Measurements from ENCODE around the gene ARHGAP25.

Gene ARHGAP25

DNA sequence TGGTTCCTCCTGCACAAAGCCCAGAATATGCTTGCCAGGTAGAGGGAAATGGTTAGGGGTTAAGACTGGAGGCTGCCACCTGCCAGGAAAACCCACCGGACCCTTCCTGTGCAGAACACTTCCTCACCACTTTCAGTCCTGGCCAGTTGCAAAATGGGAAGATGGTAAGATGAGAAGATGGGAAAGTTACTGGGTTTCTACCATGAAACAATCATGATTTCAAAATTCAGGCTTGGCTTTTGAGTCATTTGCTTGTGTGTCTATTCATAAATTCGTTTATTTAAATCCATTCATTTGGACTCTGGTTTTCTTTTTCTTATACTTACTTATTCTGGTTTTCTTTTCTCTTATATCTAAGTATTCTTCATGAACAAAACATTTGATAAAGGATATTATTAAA is 129.4 kb downstream of the ARHGAP25 start:
- Histone ChIP-seq H3K36me3 (ENCODE audit: control insufficient read depth in 1 of 2, insufficient read depth in 2 of 2, low read depth in 1 of 2, low read length in 2 of 2) (no peaks in the 10 kb centered on the region), H3K23ac (ENCODE audit: low read length in 2 of 2) (no peak overlapping the region), H3K18ac (ENCODE audit: low read depth in 1 of 2, low read length in 2 of 2) (no peak overlapping the region), H4K8ac (ENCODE audit: low read length) (no peak overlapping the region), H2BK120ac (ENCODE audit: low read depth, low read length) (no peak overlapping the region), H3K4ac (ENCODE audit: low read depth in 1 of 2, low read length in 2 of 2) (no peak overlapping the region), H3K9ac (ENCODE audit: low read length) (no peak overlapping the region), H2AFZ (ENCODE audit: low read depth, low read length) (no peak overlapping the region), H3K9me3 (ENCODE audit: control insufficient read depth, low read length) (no peaks in the 10 kb centered on the region), H2BK15ac (ENCODE audit: low read depth, poor library complexity, severe bottlenecking) (no peak overlapping the region), H3K27ac (ENCODE audit: low read length, poor library complexity, severe bottlenecking) (no peak overlapping the region), H3K14ac (ENCODE audit: low read length in 2 of 2) (no peak overlapping the region), H3K4me3 (ENCODE audit: insufficient read depth in 1 of 2, low read depth in 1 of 2, low read length in 2 of 2) (no peak overlapping the region), H3K4me1 (ENCODE audit: control insufficient read depth, insufficient read depth, low read depth, low read length) (no peaks in the 10 kb centered on the region), H2BK12ac (ENCODE audit: low read length in 2 of 2) (no peak overlapping the region), H3K4me2 (ENCODE audit: low read length, poor library complexity, severe bottlenecking) (no peak overlapping the region), H2AK5ac (ENCODE audit: low read length, severe bottlenecking) (no peak overlapping the region), H4K91ac (ENCODE audit: low read length) (no peak overlapping the region), H3K79me1 (replicated peaks; ENCODE audit: low read length, poor library complexity, severe bottlenecking) (no peaks in the 10 kb centered on the region), H2BK5ac (ENCODE audit: low read depth, low read length, poor library complexity, severe bottlenecking) (no peak overlapping the region), H3K27me3 (ENCODE audit: control insufficient read depth in 1 of 2, insufficient read depth in 1 of 2, low read length in 2 of 2) (peaks cover 8 to 34% of the 10 kb centered on the region in 2 experiments)
- DNase-seq, result no peak
- WGBS, result no CpG with 5 or more reads among the region's 2 CpGs

DNA sequence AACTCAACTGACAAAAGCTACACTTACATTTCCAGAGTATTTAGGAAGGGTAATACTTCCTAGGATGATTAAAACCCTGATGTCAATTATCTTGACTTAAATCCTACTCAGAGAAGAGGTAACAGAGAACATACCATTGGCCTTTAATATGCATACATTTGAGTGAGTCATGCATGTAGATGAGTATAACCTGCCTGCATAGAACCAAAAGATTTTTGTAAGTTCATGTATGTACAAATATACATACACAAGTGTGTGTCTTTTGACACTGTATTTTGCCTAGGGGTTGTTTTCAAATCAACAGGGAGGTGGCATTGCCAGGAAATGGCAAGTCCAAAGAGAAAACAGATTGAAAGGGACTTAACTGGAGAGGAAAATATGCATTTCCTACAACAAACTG is 130.5 kb downstream of the ARHGAP25 start:
- no peak overlapping the region for H2BK12ac ChIP-seq (ENCODE audit: low read length in 2 of 2)
- no peak overlapping the region for H4K8ac ChIP-seq (ENCODE audit: low read length)
- no peak overlapping the region for H3K23ac ChIP-seq (ENCODE audit: low read length in 2 of 2)
- no peak overlapping the region for H3K4ac ChIP-seq (ENCODE audit: low read depth in 1 of 2, low read length in 2 of 2)
- no peak overlapping the region for H3K14ac ChIP-seq (ENCODE audit: low read length in 2 of 2)
- H3K4me1 ChIP-seq (ENCODE audit: control insufficient read depth, insufficient read depth, low read depth, low read length), result no peaks in the 10 kb centered on the region
- no peaks in the 10 kb centered on the region for H3K9me3 ChIP-seq (ENCODE audit: control insufficient read depth, low read length)
- H3K27ac ChIP-seq (ENCODE audit: low read length, poor library complexity, severe bottlenecking), result no peak overlapping the region
- H2BK15ac ChIP-seq (ENCODE audit: low read depth, poor library complexity, severe bottlenecking), result no peak overlapping the region
- H3K27me3 ChIP-seq (ENCODE audit: control insufficient read depth in 1 of 2, insufficient read depth in 1 of 2, low read length in 2 of 2), result peaks cover 7 to 30% of the 10 kb centered on the region in 2 experiments
- no peak overlapping the region for H3K9ac ChIP-seq (ENCODE audit: low read length)
- no peak overlapping the region for H3K4me2 ChIP-seq (ENCODE audit: low read length, poor library complexity, severe bottlenecking)
- H2BK120ac ChIP-seq (ENCODE audit: low read depth, low read length), result no peak overlapping the region
- H2AK5ac ChIP-seq (ENCODE audit: low read length, severe bottlenecking), result no peak overlapping the region
- no peak for DNase-seq
- no peaks in the 10 kb centered on the region for H3K79me1 ChIP-seq (replicated peaks; ENCODE audit: low read length, poor library complexity, severe bottlenecking)
- no peak overlapping the region for H2BK5ac ChIP-seq (ENCODE audit: low read depth, low read length, poor library complexity, severe bottlenecking)
- no peak overlapping the region for H3K4me3 ChIP-seq (ENCODE audit: insufficient read depth in 1 of 2, low read depth in 1 of 2, low read length in 2 of 2)
- H4K91ac ChIP-seq (ENCODE audit: low read length), result no peak overlapping the region
- H3K18ac ChIP-seq (ENCODE audit: low read depth in 1 of 2, low read length in 2 of 2), result no peak overlapping the region
- H2AFZ ChIP-seq (ENCODE audit: low read depth, low read length), result no peak overlapping the region
- H3K36me3 ChIP-seq (ENCODE audit: control insufficient read depth in 1 of 2, insufficient read depth in 2 of 2, low read depth in 1 of 2, low read length in 2 of 2), result no peaks in the 10 kb centered on the region

DNA sequence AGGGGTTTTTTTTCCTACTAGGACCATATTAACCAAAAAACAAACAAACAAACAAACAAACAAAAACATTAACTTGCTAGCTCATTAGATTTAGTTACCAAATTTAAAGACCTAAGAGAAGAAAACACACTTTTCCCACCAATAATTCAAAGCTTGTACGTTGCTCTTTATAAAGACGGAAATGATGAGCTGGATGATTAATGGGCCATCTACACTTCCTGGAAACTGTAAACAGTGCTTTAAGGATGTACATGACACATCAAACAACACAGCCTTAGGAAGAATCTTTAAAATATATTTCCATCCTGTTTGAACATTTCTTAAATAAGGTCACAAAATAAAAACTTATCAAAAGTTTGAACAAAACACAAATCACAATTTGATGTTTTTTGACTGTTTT is 135.6 kb downstream of the ARHGAP25 start:
- no CpG with 5 or more reads among the region's 2 CpGs for WGBS
- no peak overlapping the region for H3K4me3 ChIP-seq (ENCODE audit: insufficient read depth in 1 of 2, low read depth in 1 of 2, low read length in 2 of 2)
- no peak overlapping the region for H2AFZ ChIP-seq (ENCODE audit: low read depth, low read length)
- no peak overlapping the region for H3K4me2 ChIP-seq (ENCODE audit: low read length, poor library complexity, severe bottlenecking)
- H3K27ac ChIP-seq (ENCODE audit: low read length, poor library complexity, severe bottlenecking), result no peak overlapping the region
- no peak overlapping the region for H4K91ac ChIP-seq (ENCODE audit: low read length)
- no peaks in the 10 kb centered on the region for H3K79me1 ChIP-seq (replicated peaks; ENCODE audit: low read length, poor library complexity, severe bottlenecking)
- H3K36me3 ChIP-seq (ENCODE audit: control insufficient read depth in 1 of 2, insufficient read depth in 2 of 2, low read depth in 1 of 2, low read length in 2 of 2), result no peaks in the 10 kb centered on the region
- DNase-seq, result peak; percentile 78
- H2BK120ac ChIP-seq (ENCODE audit: low read depth, low read length), result no peak overlapping the region
- H2BK5ac ChIP-seq (ENCODE audit: low read depth, low read length, poor library complexity, severe bottlenecking), result no peak overlapping the region
- peaks cover 0 to 12% of the 10 kb centered on the region in 2 experiments for H3K27me3 ChIP-seq (ENCODE audit: control insufficient read depth in 1 of 2, insufficient read depth in 1 of 2, low read length in 2 of 2)
- H3K23ac ChIP-seq (ENCODE audit: low read length in 2 of 2), result no peak overlapping the region
- H2BK12ac ChIP-seq (ENCODE audit: low read length in 2 of 2), result no peak overlapping the region
- no peak overlapping the region for H3K18ac ChIP-seq (ENCODE audit: low read depth in 1 of 2, low read length in 2 of 2)
- H2AK5ac ChIP-seq (ENCODE audit: low read length, severe bottlenecking), result no peak overlapping the region
- H3K9ac ChIP-seq (ENCODE audit: low read length), result no peak overlapping the region
- no peaks in the 10 kb centered on the region for H3K9me3 ChIP-seq (ENCODE audit: control insufficient read depth, low read length)
- no peak overlapping the region for H3K14ac ChIP-seq (ENCODE audit: low read length in 2 of 2)
- no peak overlapping the region for H3K4ac ChIP-seq (ENCODE audit: low read depth in 1 of 2, low read length in 2 of 2)
- no peak overlapping the region for H4K8ac ChIP-seq (ENCODE audit: low read length)
- no peaks in the 10 kb centered on the region for H3K4me1 ChIP-seq (ENCODE audit: control insufficient read depth, insufficient read depth, low read depth, low read length)
- H2BK15ac ChIP-seq (ENCODE audit: low read depth, poor library complexity, severe bottlenecking), result no peak overlapping the region

DNA sequence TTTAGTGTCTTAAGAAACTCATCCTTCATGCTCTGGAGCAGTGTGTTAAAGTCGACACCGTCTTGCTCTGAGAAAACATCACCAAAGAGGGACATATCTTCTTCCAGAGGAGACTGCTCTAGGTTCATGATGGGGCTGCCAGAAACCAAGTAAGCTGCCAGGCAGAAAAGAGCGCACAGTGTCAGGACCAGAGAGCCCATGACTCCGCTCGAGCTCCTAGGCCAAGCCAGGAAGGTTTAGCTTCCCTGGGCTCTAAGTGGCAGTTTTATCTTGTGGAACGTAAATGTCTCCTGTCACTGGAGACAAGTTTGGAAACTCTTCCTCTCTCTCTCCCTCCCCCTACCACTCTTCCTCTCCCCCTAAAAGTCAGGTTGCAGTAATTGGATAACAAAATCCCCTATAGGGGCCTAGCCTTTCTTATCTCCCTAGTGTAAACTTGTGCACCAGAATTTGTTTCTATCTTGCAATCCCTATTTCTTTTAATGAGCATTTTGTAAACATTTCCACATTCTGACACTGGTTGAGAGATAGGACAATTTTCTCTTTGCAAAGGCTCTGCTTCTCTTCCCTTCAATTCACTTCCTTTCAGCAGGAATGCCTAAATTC is 136.7 kb downstream of the ARHGAP25 start, which contains the start of gene BMP10:
TSS of gene BMP10 (minus strand) at position 239 of the 606 bp plus-strand sequence. CDS start at position 200, 39 bp downstream.
- Histone ChIP-seq H3K18ac (ENCODE audit: low read depth in 1 of 2, low read length in 2 of 2) (peak within 1 kb of the TSS; percentile 67 to 75), H2BK5ac (ENCODE audit: low read depth, low read length, poor library complexity, severe bottlenecking) (no peak within 1 kb of the TSS), H2AK5ac (ENCODE audit: low read length, severe bottlenecking) (no peak within 1 kb of the TSS), H2BK120ac (ENCODE audit: low read depth, low read length) (peak within 1 kb of the TSS; percentile 8), H3K9me3 (ENCODE audit: control insufficient read depth, low read length) (no peaks in the 10 kb centered on the region), H3K4ac (ENCODE audit: low read depth in 1 of 2, low read length in 2 of 2) (peak within 1 kb of the TSS; percentile 87 to 91), H2BK15ac (ENCODE audit: low read depth, poor library complexity, severe bottlenecking) (no peak within 1 kb of the TSS), H3K23ac (ENCODE audit: low read length in 2 of 2) (no peak within 1 kb of the TSS), H3K27ac (ENCODE audit: low read length, poor library complexity, severe bottlenecking) (no peak within 1 kb of the TSS), H3K27me3 (ENCODE audit: control insufficient read depth in 1 of 2, insufficient read depth in 1 of 2, low read length in 2 of 2) (peaks cover 0 to 12% of the 10 kb centered on the region in 2 experiments), H2BK12ac (ENCODE audit: low read length in 2 of 2) (peak within 1 kb of the TSS; percentile 72 to 87), H3K9ac (ENCODE audit: low read length) (no peak within 1 kb of the TSS), H3K14ac (ENCODE audit: low read length in 2 of 2) (peak within 1 kb of the TSS in 1 of 2 experiments; percentile 75), H3K4me3 (ENCODE audit: insufficient read depth in 1 of 2, low read depth in 1 of 2, low read length in 2 of 2) (no peak within 1 kb of the TSS), H3K4me1 (ENCODE audit: control insufficient read depth, insufficient read depth, low read depth, low read length) (no peaks in the 10 kb centered on the region), H4K91ac (ENCODE audit: low read length) (peak within 1 kb of the TSS; percentile 50), H3K4me2 (ENCODE audit: low read length, poor library complexity, severe bottlenecking) (no peak within 1 kb of the TSS), H3K36me3 (ENCODE audit: control insufficient read depth in 1 of 2, insufficient read depth in 2 of 2, low read depth in 1 of 2, low read length in 2 of 2) (no peaks in the 10 kb centered on the region), H3K79me1 (replicated peaks; ENCODE audit: low read length, poor library complexity, severe bottlenecking) (no peaks in the 10 kb centered on the region), H4K8ac (ENCODE audit: low read length) (peak within 1 kb of the TSS; percentile 3), H2AFZ (ENCODE audit: low read depth, low read length) (no peak within 1 kb of the TSS)
- WGBS, result 62% methylated on average over 6 of the region's 6 CpGs
- DNase-seq, result no peak
